NCI-H187 treated with DMSO at 0.1 percent for 48 hours (cell line): ENCODE results near the gene TAS2R31.
"Not testable (repeated sequence)": the region's sequence is repeated elsewhere in the genome, so short reads cannot be mapped to it uniquely, and the experiment has no call there.

Experiments
- DNase-seq: peaks from one replicate; lab custom pipeline; 2025; lab: John Stamatoyannopoulos, UW

TAS2R31 gene, protein sequence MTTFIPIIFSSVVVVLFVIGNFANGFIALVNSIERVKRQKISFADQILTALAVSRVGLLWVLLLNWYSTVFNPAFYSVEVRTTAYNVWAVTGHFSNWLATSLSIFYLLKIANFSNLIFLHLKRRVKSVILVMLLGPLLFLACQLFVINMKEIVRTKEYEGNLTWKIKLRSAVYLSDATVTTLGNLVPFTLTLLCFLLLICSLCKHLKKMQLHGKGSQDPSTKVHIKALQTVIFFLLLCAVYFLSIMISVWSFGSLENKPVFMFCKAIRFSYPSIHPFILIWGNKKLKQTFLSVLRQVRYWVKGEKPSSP

DNA sequence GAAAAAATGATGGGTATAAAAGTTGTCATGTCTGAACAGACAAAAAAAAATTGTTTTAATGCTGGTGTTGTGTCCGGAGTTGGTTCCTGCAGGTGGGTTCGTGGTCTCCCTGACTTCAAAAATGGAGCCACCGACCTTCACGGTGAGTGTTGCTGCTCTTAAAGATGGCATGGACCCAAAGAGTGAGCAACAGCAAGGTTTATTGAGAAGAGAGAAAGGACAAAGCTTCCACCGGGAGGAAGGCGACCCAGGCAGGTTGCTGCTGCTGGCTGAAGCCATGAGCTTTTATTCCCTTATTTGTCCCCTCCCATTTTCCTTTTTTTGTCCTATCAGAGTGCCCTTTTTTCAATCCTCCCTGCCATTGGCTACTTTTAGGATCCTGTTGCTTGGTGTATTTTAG, at the start of gene TAS2R31:
TAS2R31 (minus strand) TSS at position 101 of the 400 bp plus-strand sequence; CDS start at position 29, 72 bp downstream.
- DNase-seq: no peak

DNA sequence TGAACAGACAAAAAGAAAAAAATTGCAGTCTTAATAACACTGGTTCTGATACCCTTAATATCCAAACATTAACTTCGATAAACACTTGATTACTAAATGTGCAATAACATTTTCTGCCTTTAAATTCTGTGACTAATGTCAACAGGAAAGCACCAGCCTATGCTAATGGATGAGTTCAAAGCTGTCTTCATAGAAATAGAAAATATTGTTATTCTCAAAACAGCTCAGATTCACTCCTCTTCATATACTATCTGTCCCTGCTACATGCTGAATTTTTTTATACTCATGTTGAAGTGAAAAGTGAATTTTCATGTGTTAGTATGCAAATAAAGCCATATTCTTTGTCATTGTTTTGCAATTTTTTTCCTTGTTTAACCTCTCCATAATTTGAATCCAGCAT, 47.0 kb upstream of the TAS2R31 start:
- DNase-seq: no peak

DNA sequence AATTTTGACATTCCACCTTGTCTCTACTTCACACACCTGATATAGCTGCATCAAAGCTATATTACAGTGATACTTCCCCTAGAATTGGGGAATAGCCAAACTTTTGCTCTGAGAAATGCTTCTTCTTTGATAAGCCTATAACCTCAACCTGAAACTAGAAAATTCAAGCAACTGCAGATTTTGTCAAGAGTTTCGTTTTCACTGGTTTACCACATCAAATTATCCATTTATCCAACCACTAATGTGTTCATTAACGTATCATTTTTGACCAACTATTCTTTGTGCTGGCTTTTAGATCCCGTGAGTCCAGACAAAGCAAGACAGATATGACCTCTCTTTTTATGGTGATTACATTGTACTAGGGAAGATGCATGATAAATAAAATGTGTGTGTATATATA, 44.4 kb upstream of the TAS2R31 start:
- DNase-seq: no peak

DNA sequence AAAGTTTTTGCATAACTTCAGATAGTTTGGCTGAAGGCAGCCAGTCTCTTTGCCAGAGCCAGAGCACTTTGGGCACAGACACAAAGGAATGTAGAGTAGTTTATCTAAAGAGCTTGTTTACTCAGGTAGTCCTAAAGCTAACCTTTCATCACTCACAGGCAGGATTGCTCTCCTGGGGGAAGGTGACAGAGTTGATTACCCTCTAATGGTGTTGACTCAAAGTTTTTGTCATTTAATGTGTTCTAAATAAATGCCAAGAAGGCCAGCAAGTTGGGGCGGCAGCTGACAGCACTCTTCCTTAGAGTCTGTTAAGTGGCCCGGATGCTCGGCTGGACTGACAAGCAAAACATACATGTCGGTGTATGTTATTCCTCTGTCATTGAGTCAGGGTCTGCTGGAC, 40.2 kb upstream of the TAS2R31 start:
- DNase-seq: no peak

DNA sequence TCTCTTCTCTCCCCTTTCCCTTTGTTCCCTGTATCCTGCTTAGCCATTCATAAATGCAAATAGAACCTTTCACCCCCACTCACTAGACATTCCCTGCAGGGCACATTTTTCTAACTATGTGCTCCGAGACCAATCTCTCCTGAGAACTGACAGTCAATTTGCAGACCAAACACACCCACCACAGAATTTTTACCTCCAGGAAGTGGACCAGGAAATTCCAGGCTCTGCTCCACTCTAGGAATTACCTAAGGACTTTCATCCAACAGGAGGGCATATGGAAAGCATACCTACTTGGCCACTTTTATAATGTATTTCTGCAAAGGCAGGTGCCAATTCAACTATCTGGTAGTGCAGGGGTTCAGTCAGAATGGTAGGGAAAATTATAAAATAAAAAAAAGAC, 39.8 kb upstream of the TAS2R31 start:
- DNase-seq: no peak

DNA sequence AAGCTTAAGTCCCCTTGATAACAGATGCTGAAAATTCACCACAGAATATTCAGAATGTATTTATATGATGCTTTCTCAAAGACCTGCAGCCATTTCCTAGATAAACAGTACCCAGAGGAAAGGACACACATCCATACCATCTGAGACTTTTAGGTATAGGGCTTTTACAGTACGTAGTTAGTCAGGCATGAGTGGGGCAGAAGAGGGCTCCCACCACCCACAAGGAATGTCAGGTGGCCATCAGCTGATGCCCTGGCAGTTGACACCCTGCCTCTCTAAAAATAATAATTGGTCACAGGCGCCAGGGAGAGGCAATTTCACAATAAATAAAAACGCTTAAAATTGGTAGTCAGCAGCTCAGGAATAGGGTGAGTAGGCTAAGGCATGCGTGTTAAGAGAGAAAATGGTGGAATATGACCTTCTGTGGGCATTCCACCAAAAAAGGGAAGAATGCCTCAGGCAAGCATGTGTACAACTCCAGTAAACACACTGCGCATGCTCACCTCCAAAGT, 38.7 kb upstream of the TAS2R31 start:
- DNase-seq: no peak

DNA sequence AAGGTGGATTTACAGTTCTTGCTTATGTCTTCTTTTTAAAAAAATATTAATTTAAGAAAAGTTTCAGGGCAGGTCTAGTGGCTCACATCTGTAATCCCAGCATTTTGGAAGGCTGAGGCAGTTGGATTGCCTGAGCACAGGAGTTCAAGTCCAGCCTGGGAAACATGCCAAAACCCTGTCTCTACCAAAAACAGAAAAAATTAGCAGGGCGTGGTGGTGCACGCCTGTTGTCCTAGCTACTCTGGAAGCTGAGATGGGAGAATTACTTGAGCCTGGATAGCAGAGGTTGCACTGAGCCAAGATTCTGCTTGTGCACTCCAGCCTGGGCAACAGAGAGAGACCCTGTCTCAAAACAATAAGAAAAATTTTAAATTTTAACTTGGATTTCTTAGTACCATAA, 36.3 kb upstream of the TAS2R31 start:
- DNase-seq: no peak

DNA sequence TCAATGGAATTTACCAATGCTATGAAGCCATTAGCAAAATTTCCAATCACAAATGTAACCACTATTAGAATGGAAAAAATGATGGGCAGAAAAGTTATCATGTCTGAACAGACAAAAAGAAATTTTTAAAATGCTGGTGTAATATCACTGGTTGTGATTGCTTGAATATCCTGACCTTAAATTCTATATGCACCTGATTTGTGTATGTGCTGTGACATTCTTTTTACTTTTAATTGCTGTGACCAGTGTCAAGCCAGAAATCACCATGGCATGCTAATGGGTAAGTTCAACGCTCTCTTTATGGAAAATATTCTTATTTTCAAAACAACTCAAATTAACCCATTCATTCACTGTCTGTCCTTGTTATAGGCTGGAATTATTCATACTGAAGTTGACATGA, 31.0 kb upstream of the TAS2R31 start, which contains the start of gene TAS2R46:
TAS2R46 (minus strand) TSS at position 101 of the 400 bp plus-strand sequence; CDS start at position 101, 0 bp downstream.
- not testable (repeated sequence) for DNase-seq

DNA sequence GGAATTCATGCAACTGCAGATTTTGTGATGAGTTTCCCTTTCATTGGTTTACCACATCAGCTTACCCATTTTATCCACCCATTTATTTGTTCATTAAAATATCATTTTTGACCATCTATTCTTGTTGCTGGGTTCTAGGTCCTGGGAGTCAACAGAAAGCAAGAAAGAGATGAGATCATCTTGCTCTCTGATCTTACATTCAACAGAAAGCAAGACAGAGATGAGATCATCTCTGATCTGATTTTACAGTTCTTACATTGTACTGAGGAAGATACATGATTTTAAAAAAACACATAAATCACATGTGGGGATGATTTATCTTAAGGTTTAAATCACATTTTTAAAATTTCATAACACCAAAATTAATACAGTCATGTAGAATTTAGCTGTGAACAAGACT, 28.6 kb upstream of the TAS2R31 start:
- no peak for DNase-seq

DNA sequence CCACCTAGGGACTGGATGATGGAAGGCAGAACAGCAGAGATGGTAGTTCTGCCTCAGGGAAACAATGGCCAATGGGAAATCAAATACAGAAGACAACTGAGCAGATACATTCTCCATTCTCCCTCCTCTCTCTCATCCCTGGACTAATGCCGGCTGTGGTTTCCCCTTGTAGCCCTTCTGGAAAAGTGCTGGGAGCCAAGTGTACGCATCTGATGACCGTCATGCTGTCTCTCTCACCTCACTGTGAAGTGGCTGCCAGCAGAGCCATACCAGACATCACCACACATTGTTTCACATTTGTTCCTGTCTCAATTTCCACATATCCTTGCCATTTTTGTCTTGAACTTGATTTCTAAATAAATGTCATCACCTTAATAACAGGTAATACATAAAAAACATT, 27.8 kb upstream of the TAS2R31 start:
- no peak for DNase-seq

DNA sequence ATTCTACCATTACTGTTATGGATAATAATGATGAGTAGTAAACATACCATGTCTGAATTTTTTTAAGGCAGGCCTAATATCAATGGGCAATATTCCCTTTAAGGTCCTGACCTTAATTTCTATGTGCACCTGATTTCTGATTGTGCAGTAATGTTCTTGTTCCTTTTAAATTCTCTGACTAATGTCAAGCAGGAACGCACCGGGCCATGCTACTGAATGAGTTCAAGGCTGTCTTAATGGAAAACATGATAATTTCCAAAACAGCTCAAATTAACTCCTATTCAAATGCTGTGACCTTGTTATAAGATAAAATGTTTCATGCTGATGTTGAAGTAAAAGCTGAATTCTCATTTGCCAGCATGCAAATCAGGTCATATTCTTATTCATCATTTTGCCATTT, 24.1 kb upstream of the TAS2R31 start:
- no peak for DNase-seq

DNA sequence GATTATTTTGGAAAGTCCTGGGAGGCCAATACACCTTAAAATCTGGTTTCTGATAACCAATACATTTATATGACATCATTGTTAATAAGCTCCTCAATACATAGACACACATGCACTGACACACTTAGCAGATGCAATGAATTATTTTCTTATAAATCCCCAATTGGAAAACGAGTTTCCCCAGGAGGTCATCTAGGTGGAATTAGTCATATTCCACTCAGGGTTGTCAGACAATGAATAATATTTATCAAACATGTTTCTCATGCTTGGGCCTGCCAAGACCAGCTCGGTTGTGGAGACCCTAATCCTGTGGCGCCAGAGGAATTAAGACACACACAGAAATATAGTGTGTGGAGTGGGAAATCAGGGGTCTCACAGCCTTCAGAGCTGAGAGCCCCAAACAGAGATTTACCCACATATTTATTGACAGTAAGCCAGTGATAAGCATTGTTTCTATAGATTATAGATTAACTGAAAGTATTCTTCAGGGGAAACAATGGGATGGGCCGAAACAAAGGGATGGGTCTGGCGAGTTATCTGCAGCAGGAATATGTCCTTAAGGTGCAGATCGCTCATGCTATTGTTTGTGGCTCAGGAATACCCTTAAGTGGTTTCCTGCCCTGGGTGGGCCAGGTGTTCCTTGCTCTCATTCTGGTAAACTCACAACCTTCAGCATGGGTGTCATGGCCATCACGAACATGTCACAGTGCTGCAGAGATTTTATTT, 18.8 kb upstream of the TAS2R31 start:
- DNase-seq: not testable (repeated sequence)

DNA sequence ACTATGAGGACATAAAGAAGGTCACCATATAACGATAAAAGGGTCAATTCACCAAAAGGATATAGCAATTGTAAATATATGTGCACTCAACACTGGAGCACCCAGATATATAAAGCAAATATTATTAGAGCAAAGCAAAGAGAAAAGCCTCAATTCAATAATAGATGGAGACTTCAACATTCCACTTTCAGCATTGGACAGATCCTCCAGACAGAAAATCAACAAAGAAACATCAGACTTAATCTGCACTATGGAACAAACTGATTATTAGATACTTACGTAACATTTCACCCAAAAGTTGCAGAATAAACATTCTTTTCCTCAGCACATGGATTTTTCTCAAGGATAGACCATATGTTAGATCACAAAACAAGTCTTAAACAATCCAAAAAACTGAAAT, 10.2 kb upstream of the TAS2R31 start:
- DNase-seq: not testable (repeated sequence)

DNA sequence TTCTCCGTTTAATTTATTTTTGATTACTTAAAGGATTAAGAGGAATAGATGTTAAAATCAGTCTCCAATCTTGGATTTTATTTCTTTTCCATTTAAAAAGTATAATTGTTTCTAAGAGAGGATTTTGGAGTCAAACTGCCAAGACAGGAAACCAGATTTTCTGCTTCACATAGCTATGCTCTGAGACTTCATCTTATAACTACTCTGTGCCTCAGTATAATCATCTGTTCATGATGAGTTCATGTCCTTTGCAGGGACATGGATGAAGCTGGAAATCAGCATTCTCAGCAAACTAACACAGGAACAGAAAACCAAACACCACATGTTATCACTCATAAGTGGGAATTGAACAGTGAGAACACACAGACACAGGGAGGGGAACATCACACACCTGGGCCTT, 9.0 kb upstream of the TAS2R31 start:
- no peak for DNase-seq

DNA sequence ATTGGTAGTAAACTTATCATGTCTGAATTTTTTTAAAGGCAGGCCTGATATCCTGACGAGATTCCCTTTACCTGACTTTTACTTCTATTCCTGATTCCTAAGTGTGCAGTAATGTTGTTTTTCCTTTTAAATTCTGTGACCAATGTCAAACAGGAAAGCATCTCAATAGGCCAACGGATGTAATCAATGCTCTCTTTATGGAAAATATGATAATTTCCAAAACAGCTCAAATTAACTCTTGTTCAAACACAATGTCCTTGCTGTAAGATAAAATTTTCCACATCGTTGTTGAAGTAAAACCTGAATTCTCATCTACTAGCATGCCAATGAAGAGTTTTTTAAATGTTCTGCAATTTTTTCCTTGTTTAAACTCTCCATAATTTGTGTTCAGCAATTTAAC, 8.0 kb upstream of the TAS2R31 start:
- no peak for DNase-seq

DNA sequence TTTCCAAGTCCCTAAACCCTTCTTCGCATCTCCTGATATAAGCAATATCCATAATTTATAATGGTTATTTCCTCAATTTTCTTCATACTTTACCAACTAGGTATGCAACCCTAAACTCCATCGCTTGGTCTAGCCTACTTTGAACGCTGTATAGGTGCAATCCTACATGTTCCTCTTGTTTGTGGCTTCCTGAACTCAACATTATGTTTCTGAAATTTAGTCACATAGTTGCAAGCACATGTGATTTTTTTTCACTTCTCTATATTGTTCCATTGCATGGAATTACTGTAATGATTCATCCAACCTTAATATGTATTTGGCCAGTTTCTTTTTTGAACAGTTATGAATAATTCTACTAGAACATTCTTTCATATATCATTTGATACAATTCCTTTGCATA, 2.8 kb upstream of the TAS2R31 start:
- DNase-seq: not testable (repeated sequence)

DNA sequence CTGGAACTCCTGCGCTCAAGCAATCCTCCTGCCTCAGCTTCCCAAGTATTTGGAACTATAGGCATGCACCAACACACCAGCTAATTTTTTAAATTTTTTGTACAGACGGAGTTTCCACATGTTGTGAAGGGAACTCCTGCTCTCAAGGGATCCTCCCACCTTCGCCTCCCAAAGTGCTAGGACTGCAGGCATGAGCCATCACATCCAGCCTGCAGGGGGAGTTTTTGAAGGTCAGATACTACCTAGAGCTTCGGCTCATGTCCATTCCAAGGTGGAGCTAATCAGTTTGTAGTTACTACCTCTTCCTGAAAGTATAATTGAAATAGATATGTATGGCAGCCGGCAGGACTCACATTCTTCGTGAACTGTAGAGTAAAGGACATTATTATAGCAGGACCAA, 5.1 kb downstream of the TAS2R31 start:
- DNase-seq: no peak

DNA sequence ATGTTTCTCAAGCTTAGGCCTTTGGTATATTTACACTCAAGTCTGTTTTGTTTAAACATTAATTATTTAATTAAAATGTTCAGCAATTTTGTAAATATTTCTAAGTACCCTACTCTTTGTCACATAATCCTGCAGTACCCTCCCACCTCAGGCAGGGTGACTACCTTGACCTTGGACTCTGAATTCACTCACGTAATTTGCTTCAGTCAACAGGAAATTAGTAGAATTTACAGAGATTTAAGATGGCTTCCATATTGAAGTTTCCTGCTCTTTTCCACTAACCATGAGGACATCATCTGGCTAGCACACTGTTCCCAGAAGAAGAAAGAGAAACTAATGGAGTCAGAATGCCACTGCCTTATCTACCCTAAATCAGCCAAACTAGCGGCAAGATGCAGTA, 7.8 kb downstream of the TAS2R31 start:
- no peak for DNase-seq

DNA sequence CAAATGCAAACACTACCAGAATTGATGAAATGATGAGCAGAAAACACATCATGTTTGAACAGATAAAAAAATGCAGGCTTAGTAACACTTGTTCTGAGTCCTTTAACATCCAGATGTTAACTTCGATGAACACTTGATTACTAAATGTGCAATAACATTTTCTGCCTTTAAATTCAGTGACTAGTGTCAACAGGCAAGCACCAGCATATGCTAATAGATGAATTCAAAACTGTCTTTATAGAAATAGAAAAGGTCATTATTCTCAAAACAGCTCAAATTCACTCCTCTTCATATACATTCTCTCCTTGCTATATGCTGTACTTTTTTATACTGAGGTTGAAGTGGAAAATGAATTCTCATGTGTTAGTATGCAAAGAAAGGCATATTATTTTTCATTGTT, 8.7 kb downstream of the TAS2R31 start, which contains the start of gene TAS2R19:
TAS2R19 (minus strand) TSS at position 101 of the 400 bp plus-strand sequence; CDS start at position 52, 49 bp downstream.
- DNase-seq: no peak

DNA sequence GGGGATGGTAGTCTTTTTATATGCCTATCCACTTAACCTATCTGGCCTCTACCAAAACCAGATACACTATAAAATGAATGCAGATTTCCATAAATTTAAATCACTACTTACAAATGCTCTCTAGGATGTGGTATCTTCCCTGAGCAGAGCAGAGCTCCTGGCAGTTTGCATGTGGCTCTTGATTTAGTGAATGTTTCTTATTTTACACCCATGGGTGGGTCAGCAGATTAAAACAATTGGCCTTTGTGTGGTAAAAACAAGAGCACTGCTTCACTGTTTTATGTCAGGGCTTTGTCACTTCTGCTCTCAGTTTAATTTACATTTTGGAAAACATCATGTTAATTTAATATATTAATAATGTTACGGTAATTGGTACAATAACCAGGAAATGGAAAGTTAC, 14.3 kb downstream of the TAS2R31 start:
- no peak for DNase-seq

DNA sequence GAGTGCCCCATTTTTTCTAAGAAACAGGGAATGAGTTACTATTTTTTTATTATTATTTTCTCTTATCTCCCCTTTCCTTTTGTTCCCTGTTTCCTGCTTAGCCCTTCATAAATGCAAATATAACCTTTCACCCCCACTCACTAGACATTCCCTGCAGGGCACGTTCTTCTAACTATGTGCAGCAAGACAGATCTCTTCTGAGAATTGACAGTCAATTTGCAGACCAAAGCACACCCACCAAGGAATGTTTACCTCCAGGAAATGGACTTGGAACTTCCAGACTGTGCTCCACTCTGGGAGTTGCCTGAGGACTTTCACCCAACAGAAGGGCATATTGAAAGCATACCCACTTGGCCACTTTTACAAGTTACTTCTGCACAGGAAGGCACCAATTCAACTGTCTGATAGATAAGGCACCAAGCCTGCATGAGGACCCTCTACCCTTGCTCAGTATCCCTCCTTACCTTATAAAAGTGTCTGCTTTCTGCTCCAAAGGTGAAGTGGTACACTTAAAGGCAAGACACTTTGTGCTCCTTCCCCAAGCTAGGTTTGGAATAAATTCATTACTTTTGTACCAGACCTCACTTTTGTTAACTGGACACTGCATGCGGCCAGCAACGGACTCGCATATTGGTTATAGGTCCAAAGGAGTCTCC, 15.3 kb downstream of the TAS2R31 start:
- DNase-seq: no peak

DNA sequence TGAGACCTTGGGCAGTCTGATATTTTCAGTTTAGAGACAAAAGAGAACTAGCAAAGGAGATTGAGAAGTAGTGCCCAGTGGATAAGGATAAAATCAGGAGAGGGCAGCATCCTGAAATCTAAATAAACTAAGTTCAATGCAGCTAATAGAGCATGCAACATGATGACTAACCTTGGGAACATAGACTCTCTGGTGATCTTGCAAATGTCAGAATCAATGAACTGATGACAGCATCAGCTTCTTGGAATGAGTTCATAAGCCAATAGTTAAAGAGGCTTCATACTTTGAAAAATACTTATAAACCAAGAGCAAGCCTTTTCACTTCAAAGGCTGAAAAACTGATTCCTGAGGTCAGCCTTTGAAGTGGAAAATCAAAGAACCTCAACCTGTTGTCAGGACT, 17.0 kb downstream of the TAS2R31 start:
- DNase-seq: no peak

DNA sequence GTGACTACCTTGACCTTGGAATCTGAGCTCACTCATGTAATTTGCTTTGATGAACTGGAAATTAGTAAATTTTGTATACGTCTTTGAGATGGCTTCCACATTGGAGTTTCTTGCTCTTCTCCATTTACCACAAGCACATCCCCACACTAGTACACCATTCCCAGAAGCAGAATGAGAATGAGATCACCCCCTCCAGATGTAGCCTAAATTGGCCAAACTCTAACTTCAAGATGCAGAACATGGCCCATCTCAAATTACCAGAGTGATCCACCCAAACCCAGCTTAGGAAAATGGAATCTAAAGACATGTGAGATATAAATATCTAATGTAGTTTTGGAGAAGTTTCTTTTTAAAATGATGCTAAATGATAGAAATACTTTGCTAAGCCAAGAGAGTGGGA, 23.6 kb downstream of the TAS2R31 start:
- no peak for DNase-seq
